Kidney epithelial cell (primary cell): ENCODE results near the gene USHBP1. TPM values are rescaled to one million over a fixed set of nuclear protein-coding genes. Genes with fewer than 3 reads are reported as not detected.
A peak's percentile ranks its signal among the peaks of the same experiment; 100 is the strongest.

ENCODE experiments used
- DNase-seq: peaks from one replicate; pipeline ENCODE4 v3.0.0-alpha.2; 2010; ENCODE audit warnings: low read depth
- H3K27me3 ChIP-seq: 2 replicates; pipeline ENCODE4 v1.6.0; 2011; ENCODE audit warnings: low read length; ENCODE audit not compliant: control insufficient read depth, insufficient read depth
- H3K36me3 ChIP-seq: 2 replicates; pipeline ENCODE4 v1.5.1; 2011; ENCODE audit warnings: low read length; ENCODE audit not compliant: control insufficient read depth, insufficient read depth
- H3K4me3 ChIP-seq: 2 replicates; pipeline ENCODE4 v1.5.1; 2011; ENCODE audit warnings: low read depth, mild to moderate bottlenecking, control low read depth, low read length
- total RNA-seq: library from RNA; depleted of rRNA; stranded (reverse); fragments of >200 nt; gene quantifications from 2 replicates; pipeline ENCODE4 v1.2.3, GENCODE V29; 2015
- TF ChIP-seq, protein P1 (sequence below): IDR thresholded peaks from 2 replicates; pipeline ENCODE4 v1.5.1; 2011; ENCODE audit warnings: mild to moderate bottlenecking, moderate library complexity, low read length, control low read depth, inconsistent platforms; ENCODE audit not compliant: insufficient read depth, poor library complexity, severe bottlenecking

Gene USHBP1
- total RNA-seq, 1 donor from 2014 or later: 0.29 TPM

DNA sequence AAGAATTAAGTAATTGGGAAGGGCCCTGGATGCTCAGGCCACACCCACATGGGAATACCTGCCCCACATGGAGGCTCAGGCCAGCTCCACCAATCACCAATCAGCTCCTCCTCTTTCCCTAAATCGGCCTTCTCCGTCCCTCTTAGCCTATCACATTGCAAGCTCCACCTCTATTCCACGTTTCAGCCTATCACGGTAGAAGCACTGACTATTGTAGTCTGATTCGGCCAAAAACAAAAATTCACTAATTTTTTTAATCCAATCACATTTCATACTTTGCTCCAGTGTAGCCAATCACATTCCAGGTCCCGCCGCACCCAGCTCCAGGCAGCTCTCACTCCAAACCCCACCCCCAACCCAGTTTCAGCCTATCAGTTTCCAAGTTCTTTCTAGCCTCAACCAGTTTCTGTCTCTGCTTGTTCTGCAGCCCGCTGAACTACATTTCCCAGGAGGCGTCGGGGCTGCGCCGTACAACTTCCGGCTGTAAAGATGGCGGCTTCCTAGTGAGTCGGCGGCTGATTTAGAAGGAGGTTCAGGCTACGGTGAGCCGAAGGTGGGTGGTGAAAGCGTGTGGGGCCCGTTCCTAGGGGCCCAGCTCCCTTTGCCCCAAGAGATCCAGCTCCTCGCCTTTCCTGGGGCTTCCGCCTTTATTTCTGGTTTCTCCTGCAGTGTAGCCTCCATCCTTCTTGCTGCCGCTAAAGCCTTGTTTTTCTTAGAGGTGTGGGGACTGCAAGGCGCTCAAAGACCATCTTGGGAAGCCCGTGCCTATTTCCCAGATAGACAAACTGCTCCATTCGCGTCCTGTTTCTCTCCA, 2.6 kb upstream of the USHBP1 start, which contains the start of gene BABAM1:
Gene BABAM1, plus strand, starts transcription at position 469 of the 814 bp plus-strand sequence. CDS start 1,364 bp downstream, outside the sequence.
- Histone ChIP-seq H3K36me3 (peaks cover 4% of the 10 kb centered on the region), H3K4me3 (peak within 1 kb of the TSS; percentile 59), H3K27me3 (no peaks in the 10 kb centered on the region)
- TF ChIP-seq, protein P1, sequence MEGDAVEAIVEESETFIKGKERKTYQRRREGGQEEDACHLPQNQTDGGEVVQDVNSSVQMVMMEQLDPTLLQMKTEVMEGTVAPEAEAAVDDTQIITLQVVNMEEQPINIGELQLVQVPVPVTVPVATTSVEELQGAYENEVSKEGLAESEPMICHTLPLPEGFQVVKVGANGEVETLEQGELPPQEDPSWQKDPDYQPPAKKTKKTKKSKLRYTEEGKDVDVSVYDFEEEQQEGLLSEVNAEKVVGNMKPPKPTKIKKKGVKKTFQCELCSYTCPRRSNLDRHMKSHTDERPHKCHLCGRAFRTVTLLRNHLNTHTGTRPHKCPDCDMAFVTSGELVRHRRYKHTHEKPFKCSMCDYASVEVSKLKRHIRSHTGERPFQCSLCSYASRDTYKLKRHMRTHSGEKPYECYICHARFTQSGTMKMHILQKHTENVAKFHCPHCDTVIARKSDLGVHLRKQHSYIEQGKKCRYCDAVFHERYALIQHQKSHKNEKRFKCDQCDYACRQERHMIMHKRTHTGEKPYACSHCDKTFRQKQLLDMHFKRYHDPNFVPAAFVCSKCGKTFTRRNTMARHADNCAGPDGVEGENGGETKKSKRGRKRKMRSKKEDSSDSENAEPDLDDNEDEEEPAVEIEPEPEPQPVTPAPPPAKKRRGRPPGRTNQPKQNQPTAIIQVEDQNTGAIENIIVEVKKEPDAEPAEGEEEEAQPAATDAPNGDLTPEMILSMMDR: no peak
- peak; percentile 97 for DNase-seq

DNA sequence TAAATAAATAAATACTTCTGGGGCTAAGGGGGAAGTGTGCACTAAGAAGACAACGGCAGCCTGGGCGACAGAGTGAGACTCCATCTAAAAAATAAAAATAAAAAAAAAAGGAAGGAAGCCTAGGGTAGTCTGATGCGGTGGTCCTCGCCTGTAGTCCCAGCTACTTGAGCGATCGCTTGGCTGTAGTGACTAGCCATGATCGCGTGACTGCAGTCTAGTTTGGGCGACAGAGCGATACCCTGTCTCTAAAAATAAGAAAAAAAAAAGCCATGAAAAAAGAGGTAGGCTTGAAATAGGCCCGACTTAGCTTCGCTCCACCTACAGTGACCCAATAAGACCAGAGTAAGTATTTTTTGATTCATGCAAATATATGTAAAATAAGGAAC, 2.0 kb upstream of the USHBP1 start:
- TF ChIP-seq, protein P1: no peak
- Histone ChIP-seq H3K36me3 (peaks cover 4% of the 10 kb centered on the region), H3K27me3 (no peaks in the 10 kb centered on the region), H3K4me3 (no peak overlapping the region)
- DNase-seq: no peak

DNA sequence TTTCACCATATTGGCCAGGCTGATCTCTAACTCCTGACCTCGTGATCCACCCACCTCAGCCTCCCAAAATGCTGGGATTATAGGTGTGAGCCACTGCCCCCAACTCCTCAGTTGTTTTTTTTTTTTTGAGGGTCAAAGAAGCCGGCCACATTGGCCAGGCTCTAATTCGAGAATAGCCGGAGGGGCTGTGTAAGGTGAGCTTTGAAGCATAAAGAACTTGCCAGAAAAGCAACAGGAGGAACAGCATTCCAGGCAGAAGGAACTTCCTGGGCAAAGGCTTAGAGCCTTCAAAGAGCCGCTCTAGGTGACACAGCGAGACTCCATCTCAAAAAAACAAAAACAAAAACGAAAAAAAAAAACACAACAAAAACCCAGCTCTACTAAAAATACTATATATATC, 1.5 kb upstream of the USHBP1 start:
- TF ChIP-seq, protein P1: no peak
- no peak for DNase-seq
- Histone ChIP-seq H3K4me3 (no peak overlapping the region), H3K36me3 (peaks cover 2% of the 10 kb centered on the region), H3K27me3 (no peaks in the 10 kb centered on the region)

DNA sequence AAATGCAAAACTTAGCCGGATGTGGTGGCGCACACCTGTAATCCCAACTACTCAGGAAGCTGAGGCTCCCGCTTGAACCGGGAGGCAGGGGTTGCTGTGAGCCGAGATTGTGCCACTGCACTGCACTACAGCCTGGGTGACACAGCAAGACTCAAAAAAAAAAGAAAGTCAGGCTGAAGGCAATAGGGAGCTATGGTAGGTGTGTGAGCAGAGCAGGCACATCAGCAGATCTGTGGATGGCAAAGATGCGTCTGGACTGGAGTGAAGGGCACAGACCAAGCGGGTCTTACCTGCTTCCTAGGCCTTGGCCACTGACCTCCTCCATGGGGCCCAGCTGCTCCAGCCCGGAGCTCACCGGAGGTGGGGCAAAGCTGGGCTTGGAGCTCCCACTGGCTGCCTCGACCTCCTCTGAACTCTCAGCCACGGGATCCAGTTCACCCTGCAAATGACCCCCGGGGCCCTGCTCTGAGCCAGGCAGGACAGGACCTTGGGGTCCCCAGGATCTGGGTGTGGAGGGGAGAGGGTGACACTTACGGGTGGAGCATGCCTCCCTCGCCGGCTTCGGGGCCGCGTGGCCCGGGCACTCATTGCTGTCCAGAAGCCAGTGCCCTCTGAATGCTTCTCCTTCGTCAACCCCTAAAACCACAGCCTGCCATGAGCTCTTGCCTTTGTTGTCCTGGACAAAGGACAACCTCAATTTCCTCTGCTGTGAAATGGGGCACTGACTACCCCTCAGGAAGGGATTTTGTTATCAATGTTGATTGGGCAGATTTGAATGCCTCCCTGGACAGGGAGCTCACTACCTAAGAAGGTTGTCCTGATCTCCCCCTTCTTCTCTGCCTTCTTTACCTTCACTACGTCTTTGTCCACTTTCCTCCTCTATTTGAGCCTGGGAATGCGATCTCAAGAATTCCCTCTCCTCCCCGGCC, 569 bp downstream of the USHBP1 start:
- H3K36me3 ChIP-seq: peaks cover 2% of the 10 kb centered on the region
- no peaks in the 10 kb centered on the region for H3K27me3 ChIP-seq
- TF ChIP-seq, protein P1: no peak
- no peak for DNase-seq
- no peak overlapping the region for H3K4me3 ChIP-seq

DNA sequence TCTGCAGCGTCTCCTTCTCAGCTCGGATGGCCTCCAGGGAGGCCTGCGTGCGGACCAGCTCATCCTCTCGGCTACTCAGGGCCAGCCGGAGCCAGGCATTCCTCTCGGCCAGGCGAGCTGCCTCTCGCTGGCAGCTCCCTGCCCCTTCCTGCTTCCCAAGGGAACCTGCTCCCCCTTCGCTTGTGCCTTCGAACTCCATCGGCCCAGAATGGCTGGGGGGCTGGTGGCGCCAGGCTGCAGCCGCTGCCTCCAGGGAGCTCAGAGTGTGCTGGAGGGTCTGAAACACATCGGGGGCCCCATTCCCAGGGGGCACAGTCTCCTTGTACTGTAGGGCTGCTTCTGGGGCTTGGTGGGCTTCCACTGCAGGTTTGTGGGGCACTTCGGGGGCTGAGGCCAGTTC, 2.0 kb downstream of the USHBP1 start:
- H3K27me3 ChIP-seq: no peaks in the 10 kb centered on the region
- H3K36me3 ChIP-seq: no peaks in the 10 kb centered on the region
- TF ChIP-seq, protein P1: no peak
- no peak for DNase-seq
- no peak overlapping the region for H3K4me3 ChIP-seq
